Measurements from ENCODE around the gene LYPD3.

LYPD3 gene

GRCh38 chr19:43462785-43463380 lies 2.5 kb downstream of the LYPD3 start:
- Histone ChIP-seq H3K9me3 (ENCODE audit: control insufficient read depth in 2 of 2, low read length in 2 of 2) (no peaks in the 10 kb centered on the region), H3K4me1 (ENCODE audit: control insufficient read depth, insufficient read depth, low read length) (peaks cover 16% of the 10 kb centered on the region), H3K36me3 (ENCODE audit: control insufficient read depth in 2 of 2, insufficient read depth in 2 of 2, low read length in 2 of 2) (no peaks in the 10 kb centered on the region), H3K27me3 (ENCODE audit: control insufficient read depth in 1 of 2, insufficient read depth in 2 of 2, low read length in 2 of 2) (no peaks in the 10 kb centered on the region), H3K9ac (ENCODE audit: low read length in 2 of 2) (peak overlapping the region; percentile 42 to 54), H3K4me3 (ENCODE audit: low read length in 2 of 2) (peak overlapping the region; percentile 92 to 94), H3K27ac (ENCODE audit: low read length) (peak overlapping the region; percentile 55)

- no peaks in the 10 kb centered on the region for H3K9me3 ChIP-seq (ENCODE audit: control insufficient read depth in 2 of 2, low read length in 2 of 2)
- H3K36me3 ChIP-seq (ENCODE audit: control insufficient read depth in 2 of 2, insufficient read depth in 2 of 2, low read length in 2 of 2), result no peaks in the 10 kb centered on the region
- no peaks in the 10 kb centered on the region for H3K27me3 ChIP-seq (ENCODE audit: control insufficient read depth in 1 of 2, insufficient read depth in 2 of 2, low read length in 2 of 2)
- peaks cover 16% of the 10 kb centered on the region for H3K4me1 ChIP-seq (ENCODE audit: control insufficient read depth, insufficient read depth, low read length)
- peak overlapping the region in 1 of 2 donors; percentile 92 for H3K4me3 ChIP-seq (ENCODE audit: low read length in 2 of 2)
- no peak overlapping the region for H3K27ac ChIP-seq (ENCODE audit: low read length)
- H3K9ac ChIP-seq (ENCODE audit: low read length in 2 of 2), result no peak overlapping the region
Observed at GRCh38 chr19:43462383-43462782, 3.0 kb downstream of the LYPD3 start.

- Histone ChIP-seq H3K9me3 (ENCODE audit: control insufficient read depth in 2 of 2, low read length in 2 of 2) (no peaks in the 10 kb centered on the region), H3K4me3 (ENCODE audit: low read length in 2 of 2) (no peak overlapping the region), H3K4me1 (ENCODE audit: control insufficient read depth, insufficient read depth, low read length) (peaks cover 16% of the 10 kb centered on the region), H3K36me3 (ENCODE audit: control insufficient read depth in 2 of 2, insufficient read depth in 2 of 2, low read length in 2 of 2) (no peaks in the 10 kb centered on the region), H3K9ac (ENCODE audit: low read length in 2 of 2) (no peak overlapping the region), H3K27ac (ENCODE audit: low read length) (no peak overlapping the region), H3K27me3 (ENCODE audit: control insufficient read depth in 1 of 2, insufficient read depth in 2 of 2, low read length in 2 of 2) (no peaks in the 10 kb centered on the region)
Observed at GRCh38 chr19:43461303-43461702, 4.1 kb downstream of the LYPD3 start.

- H3K9ac ChIP-seq (ENCODE audit: low read length in 2 of 2), result no peak overlapping the region
- no peak overlapping the region for H3K27ac ChIP-seq (ENCODE audit: low read length)
- H3K36me3 ChIP-seq (ENCODE audit: control insufficient read depth in 2 of 2, insufficient read depth in 2 of 2, low read length in 2 of 2), result no peaks in the 10 kb centered on the region
- no peaks in the 10 kb centered on the region for H3K27me3 ChIP-seq (ENCODE audit: control insufficient read depth in 1 of 2, insufficient read depth in 2 of 2, low read length in 2 of 2)
- no peak overlapping the region for H3K4me3 ChIP-seq (ENCODE audit: low read length in 2 of 2)
- peaks cover 14% of the 10 kb centered on the region for H3K4me1 ChIP-seq (ENCODE audit: control insufficient read depth, insufficient read depth, low read length)
- no peaks in the 10 kb centered on the region for H3K9me3 ChIP-seq (ENCODE audit: control insufficient read depth in 2 of 2, low read length in 2 of 2)
Observed at GRCh38 chr19:43460362-43461016, 4.9 kb downstream of the LYPD3 start.

- H3K27me3 ChIP-seq (ENCODE audit: control insufficient read depth in 1 of 2, insufficient read depth in 2 of 2, low read length in 2 of 2), result no peaks in the 10 kb centered on the region
- H3K4me3 ChIP-seq (ENCODE audit: low read length in 2 of 2), result no peak overlapping the region
- no peaks in the 10 kb centered on the region for H3K36me3 ChIP-seq (ENCODE audit: control insufficient read depth in 2 of 2, insufficient read depth in 2 of 2, low read length in 2 of 2)
- no peak overlapping the region for H3K9ac ChIP-seq (ENCODE audit: low read length in 2 of 2)
- no peak overlapping the region for H3K27ac ChIP-seq (ENCODE audit: low read length)
- no peaks in the 10 kb centered on the region for H3K9me3 ChIP-seq (ENCODE audit: control insufficient read depth in 2 of 2, low read length in 2 of 2)
- peaks cover 2% of the 10 kb centered on the region for H3K4me1 ChIP-seq (ENCODE audit: control insufficient read depth, insufficient read depth, low read length)
Observed at GRCh38 chr19:43457809-43458208, 7.6 kb downstream of the LYPD3 start.

GRCh38 chr19:43455321-43456113 lies 9.9 kb downstream of the LYPD3 start:
- peak overlapping the region in 1 of 2 donors; percentile 6 for H3K9ac ChIP-seq (ENCODE audit: low read length in 2 of 2)
- no peaks in the 10 kb centered on the region for H3K27me3 ChIP-seq (ENCODE audit: control insufficient read depth in 1 of 2, insufficient read depth in 2 of 2, low read length in 2 of 2)
- H3K4me3 ChIP-seq (ENCODE audit: low read length in 2 of 2), result no peak overlapping the region
- no peaks in the 10 kb centered on the region for H3K4me1 ChIP-seq (ENCODE audit: control insufficient read depth, insufficient read depth, low read length)
- no peak overlapping the region for H3K27ac ChIP-seq (ENCODE audit: low read length)
- no peaks in the 10 kb centered on the region for H3K36me3 ChIP-seq (ENCODE audit: control insufficient read depth in 2 of 2, insufficient read depth in 2 of 2, low read length in 2 of 2)
- H3K9me3 ChIP-seq (ENCODE audit: control insufficient read depth in 2 of 2, low read length in 2 of 2), result no peaks in the 10 kb centered on the region

- no peak overlapping the region for H3K4me3 ChIP-seq (ENCODE audit: low read length in 2 of 2)
- no peaks in the 10 kb centered on the region for H3K4me1 ChIP-seq (ENCODE audit: control insufficient read depth, insufficient read depth, low read length)
- H3K9me3 ChIP-seq (ENCODE audit: control insufficient read depth in 2 of 2, low read length in 2 of 2), result no peaks in the 10 kb centered on the region
- H3K27me3 ChIP-seq (ENCODE audit: control insufficient read depth in 1 of 2, insufficient read depth in 2 of 2, low read length in 2 of 2), result no peaks in the 10 kb centered on the region
- no peak overlapping the region for H3K9ac ChIP-seq (ENCODE audit: low read length in 2 of 2)
- no peak overlapping the region for H3K27ac ChIP-seq (ENCODE audit: low read length)
- H3K36me3 ChIP-seq (ENCODE audit: control insufficient read depth in 2 of 2, insufficient read depth in 2 of 2, low read length in 2 of 2), result no peaks in the 10 kb centered on the region
Observed at GRCh38 chr19:43454031-43454430, 11.4 kb downstream of the LYPD3 start.

GRCh38 chr19:43452582-43452981 lies 12.8 kb downstream of the LYPD3 start:
- Histone ChIP-seq H3K9ac (ENCODE audit: low read length in 2 of 2) (no peak overlapping the region), H3K27ac (ENCODE audit: low read length) (no peak overlapping the region), H3K4me3 (ENCODE audit: low read length in 2 of 2) (no peak overlapping the region), H3K27me3 (ENCODE audit: control insufficient read depth in 1 of 2, insufficient read depth in 2 of 2, low read length in 2 of 2) (no peaks in the 10 kb centered on the region), H3K9me3 (ENCODE audit: control insufficient read depth in 2 of 2, low read length in 2 of 2) (no peaks in the 10 kb centered on the region), H3K36me3 (ENCODE audit: control insufficient read depth in 2 of 2, insufficient read depth in 2 of 2, low read length in 2 of 2) (no peaks in the 10 kb centered on the region), H3K4me1 (ENCODE audit: control insufficient read depth, insufficient read depth, low read length) (no peaks in the 10 kb centered on the region)

- Histone ChIP-seq H3K4me1 (ENCODE audit: control insufficient read depth, insufficient read depth, low read length) (peaks cover 4% of the 10 kb centered on the region), H3K27ac (ENCODE audit: low read length) (no peak overlapping the region), H3K9ac (ENCODE audit: low read length in 2 of 2) (no peak overlapping the region), H3K9me3 (ENCODE audit: control insufficient read depth in 2 of 2, low read length in 2 of 2) (no peaks in the 10 kb centered on the region), H3K4me3 (ENCODE audit: low read length in 2 of 2) (no peak overlapping the region), H3K27me3 (ENCODE audit: control insufficient read depth in 1 of 2, insufficient read depth in 2 of 2, low read length in 2 of 2) (no peaks in the 10 kb centered on the region), H3K36me3 (ENCODE audit: control insufficient read depth in 2 of 2, insufficient read depth in 2 of 2, low read length in 2 of 2) (no peaks in the 10 kb centered on the region)
Observed at GRCh38 chr19:43450545-43450997, 14.8 kb downstream of the LYPD3 start.

GRCh38 chr19:43447655-43448054 lies 17.8 kb downstream of the LYPD3 start:
- Histone ChIP-seq H3K4me3 (ENCODE audit: low read length in 2 of 2) (no peak overlapping the region), H3K9me3 (ENCODE audit: control insufficient read depth in 2 of 2, low read length in 2 of 2) (no peaks in the 10 kb centered on the region), H3K36me3 (ENCODE audit: control insufficient read depth in 2 of 2, insufficient read depth in 2 of 2, low read length in 2 of 2) (no peaks in the 10 kb centered on the region), H3K4me1 (ENCODE audit: control insufficient read depth, insufficient read depth, low read length) (peaks cover 4% of the 10 kb centered on the region), H3K9ac (ENCODE audit: low read length in 2 of 2) (no peak overlapping the region), H3K27me3 (ENCODE audit: control insufficient read depth in 1 of 2, insufficient read depth in 2 of 2, low read length in 2 of 2) (no peaks in the 10 kb centered on the region), H3K27ac (ENCODE audit: low read length) (no peak overlapping the region)
